RWPE2 (cell line): ENCODE results near the gene UBE2C.

Experiments used
- ATAC-seq: fragments of 200-7000 bp; cut with Tn5 transposase; 3 replicates; pipeline ENCODE4 v1.9.1; 2021; ENCODE audit warnings: low read depth
- DNase-seq: peaks from one replicate; pipeline ENCODE4 v3.0.0-alpha.2; 2020; ENCODE audit warnings: low spot score
- H3K27ac ChIP-seq: fragments of 450-650 bp; 2 replicates; pipeline ENCODE4 v1.5.1; 2017; ENCODE audit warnings: mild to moderate bottlenecking; ENCODE audit not compliant: poor library complexity, severe bottlenecking
- H3K27me3 ChIP-seq: fragments of 250-450 bp; sonication (Bioruptor Pico); 2 replicates; pipeline ENCODE4 v1.5.1; 2021; ENCODE audit warnings: mild to moderate bottlenecking, moderate library complexity; ENCODE audit not compliant: insufficient read depth, poor library complexity, severe bottlenecking
- H3K36me3 ChIP-seq: fragments of 250-450 bp; sonication (Bioruptor Pico); 2 replicates; pipeline ENCODE4 v1.5.1; 2020; ENCODE audit warnings: low read depth, mild to moderate bottlenecking, moderate library complexity
- H3K4me1 ChIP-seq: fragments of 250-450 bp; sonication (Bioruptor Pico); 2 replicates; pipeline ENCODE4 v1.5.1; 2021; ENCODE audit warnings: mild to moderate bottlenecking, moderate library complexity; ENCODE audit not compliant: insufficient read depth, poor library complexity, severe bottlenecking
- H3K4me3 ChIP-seq: fragments of 250-450 bp; sonication (Bioruptor Pico); 2 replicates; pipeline ENCODE4 v1.5.1; 2021; ENCODE audit warnings: mild to moderate bottlenecking, moderate library complexity; ENCODE audit not compliant: severe bottlenecking
- H3K9me3 ChIP-seq: fragments of 250-450 bp; sonication (Bioruptor Pico); 2 replicates; pipeline ENCODE4 v1.5.1; 2021; ENCODE audit warnings: mild to moderate bottlenecking, moderate library complexity; ENCODE audit not compliant: severe bottlenecking
- TF ChIP-seq, protein P1 (sequence below): fragments of 450-650 bp; IDR thresholded peaks from one replicate; pipeline ENCODE4 v1.5.1; 2017; ENCODE audit warnings: mild to moderate bottlenecking, moderate library complexity; ENCODE audit not compliant: poor library complexity, severe bottlenecking

Gene UBE2C

DNA sequence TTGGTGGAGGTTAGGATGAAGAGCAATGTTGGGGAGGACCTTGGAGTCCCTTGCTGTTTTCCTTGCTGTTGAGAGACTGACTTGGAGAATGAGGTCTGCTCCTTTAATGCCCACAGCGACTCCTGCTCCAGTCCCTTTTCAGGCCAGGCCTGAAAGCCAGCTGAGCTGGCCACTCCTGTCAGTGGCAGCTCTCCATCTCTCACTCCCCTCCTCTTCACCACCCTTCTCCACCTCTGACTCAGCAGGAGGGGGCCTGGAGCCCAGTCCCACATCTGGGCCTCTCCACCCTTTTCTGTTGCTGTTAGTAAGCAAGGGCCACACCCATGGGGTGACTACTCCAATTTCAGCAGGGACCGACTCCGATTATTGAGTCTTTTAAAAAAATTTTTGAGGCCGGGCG is 23.4 kb downstream of the UBE2C start:
- Histone ChIP-seq H3K4me3 (no peak overlapping the region), H3K4me1 (peaks cover 15% of the 10 kb centered on the region)

DNA sequence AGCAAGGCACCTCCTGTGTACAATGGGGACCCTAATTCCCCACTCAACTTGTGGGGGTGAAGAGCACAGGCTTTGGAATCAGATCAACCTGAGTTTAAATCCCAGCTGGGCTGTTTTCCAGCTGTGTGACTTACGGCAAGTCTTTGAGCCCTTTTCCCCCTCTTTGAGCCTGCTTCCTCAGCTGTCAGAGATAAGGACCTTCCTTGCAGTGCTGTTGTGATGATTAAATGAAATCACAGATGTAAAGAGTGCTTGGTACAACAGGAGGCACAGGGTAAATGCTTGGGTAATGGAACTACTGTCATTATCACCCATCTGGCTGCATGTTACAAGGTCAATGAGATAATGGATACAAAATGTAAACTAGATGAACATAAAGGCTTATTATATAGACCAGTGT is 24.4 kb downstream of the UBE2C start:
- DNase-seq: no peak
- TF ChIP-seq, protein P1, sequence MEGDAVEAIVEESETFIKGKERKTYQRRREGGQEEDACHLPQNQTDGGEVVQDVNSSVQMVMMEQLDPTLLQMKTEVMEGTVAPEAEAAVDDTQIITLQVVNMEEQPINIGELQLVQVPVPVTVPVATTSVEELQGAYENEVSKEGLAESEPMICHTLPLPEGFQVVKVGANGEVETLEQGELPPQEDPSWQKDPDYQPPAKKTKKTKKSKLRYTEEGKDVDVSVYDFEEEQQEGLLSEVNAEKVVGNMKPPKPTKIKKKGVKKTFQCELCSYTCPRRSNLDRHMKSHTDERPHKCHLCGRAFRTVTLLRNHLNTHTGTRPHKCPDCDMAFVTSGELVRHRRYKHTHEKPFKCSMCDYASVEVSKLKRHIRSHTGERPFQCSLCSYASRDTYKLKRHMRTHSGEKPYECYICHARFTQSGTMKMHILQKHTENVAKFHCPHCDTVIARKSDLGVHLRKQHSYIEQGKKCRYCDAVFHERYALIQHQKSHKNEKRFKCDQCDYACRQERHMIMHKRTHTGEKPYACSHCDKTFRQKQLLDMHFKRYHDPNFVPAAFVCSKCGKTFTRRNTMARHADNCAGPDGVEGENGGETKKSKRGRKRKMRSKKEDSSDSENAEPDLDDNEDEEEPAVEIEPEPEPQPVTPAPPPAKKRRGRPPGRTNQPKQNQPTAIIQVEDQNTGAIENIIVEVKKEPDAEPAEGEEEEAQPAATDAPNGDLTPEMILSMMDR: no peak
- Histone ChIP-seq H3K4me1 (peaks cover 15% of the 10 kb centered on the region), H3K4me3 (no peak overlapping the region), H3K9me3 (no peaks in the 10 kb centered on the region), H3K27me3 (no peaks in the 10 kb centered on the region), H3K27ac (peak overlapping the region; percentile 1), H3K36me3 (peaks cover 14% of the 10 kb centered on the region; the same call in 1 of the 2 replicates)
- ATAC-seq: no peak

More for the DNA sequence above, 23.4 kb downstream of the UBE2C start:
- Histone ChIP-seq H3K9me3 (no peaks in the 10 kb centered on the region), H3K27me3 (no peaks in the 10 kb centered on the region), H3K27ac (peak overlapping the region; percentile 0), H3K36me3 (peaks cover 6% of the 10 kb centered on the region; the same call in 1 of the 2 replicates)
- ATAC-seq (0 out of 3 replicates have a peak, but pooled peaks have one; percentile 4), DNase-seq (no peak)
- TF ChIP-seq, protein P1: no peak

DNA sequence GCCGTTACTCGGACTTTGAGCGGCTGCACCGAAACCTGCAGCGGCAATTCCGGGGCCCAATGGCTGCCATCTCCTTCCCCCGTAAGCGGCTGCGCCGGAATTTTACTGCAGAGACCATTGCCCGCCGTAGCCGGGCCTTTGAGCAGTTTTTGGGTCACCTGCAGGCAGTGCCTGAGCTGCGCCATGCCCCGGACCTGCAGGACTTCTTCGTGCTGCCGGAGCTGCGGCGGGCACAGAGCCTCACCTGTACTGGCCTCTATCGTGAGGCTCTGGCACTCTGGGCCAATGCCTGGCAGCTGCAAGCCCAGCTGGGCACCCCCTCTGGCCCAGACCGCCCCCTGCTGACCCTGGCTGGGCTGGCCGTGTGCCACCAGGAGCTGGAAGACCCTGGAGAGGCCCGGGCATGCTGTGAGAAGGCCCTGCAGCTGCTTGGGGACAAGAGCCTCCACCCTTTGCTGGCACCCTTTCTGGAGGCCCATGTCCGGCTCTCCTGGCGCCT is 28.3 kb downstream of the UBE2C start:
- Histone ChIP-seq H3K27me3 (no peaks in the 10 kb centered on the region), H3K4me3 (no peak overlapping the region), H3K27ac (no peak overlapping the region), H3K36me3 (peaks cover 52% of the 10 kb centered on the region), H3K4me1 (peaks cover 3% of the 10 kb centered on the region), H3K9me3 (no peaks in the 10 kb centered on the region)
- ATAC-seq (no peak; the same call in 2 of the 3 replicates), DNase-seq (no peak)
- TF ChIP-seq, protein P1: no peak

DNA sequence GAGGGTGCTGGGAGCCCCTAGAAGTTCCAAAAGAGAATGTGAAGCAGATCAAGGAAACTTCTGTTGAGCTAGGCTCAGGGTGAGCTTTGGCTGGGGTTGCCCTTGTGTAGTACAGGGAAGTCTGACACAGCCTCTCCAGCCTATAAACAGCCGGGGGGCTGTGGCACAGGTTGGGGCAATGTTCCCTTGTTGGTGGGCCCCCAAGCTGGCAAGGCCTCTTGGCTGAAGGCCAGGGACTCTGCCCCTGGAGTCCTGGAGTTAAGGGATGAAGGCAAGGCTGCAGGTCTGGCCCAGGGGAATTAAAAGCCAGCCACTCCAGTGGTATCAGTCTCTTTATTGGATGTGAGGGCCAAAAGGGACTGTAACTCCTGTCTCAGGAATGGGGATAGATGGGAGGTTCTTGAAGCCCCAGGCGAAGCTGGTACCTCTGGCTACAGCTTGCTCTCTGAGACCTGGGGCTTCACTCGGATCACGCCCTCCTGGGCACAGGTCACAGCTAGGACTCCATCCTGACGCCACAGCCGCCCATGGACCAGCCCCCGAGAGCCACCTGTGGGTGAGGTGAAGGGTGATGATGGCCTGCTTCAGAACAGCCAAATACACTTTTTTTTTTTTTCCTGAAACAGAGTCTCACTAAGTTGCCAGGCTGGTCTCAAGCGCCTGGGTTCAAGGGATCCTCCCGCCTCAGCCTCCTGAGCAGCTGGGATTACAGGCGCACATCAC is 29.1 kb downstream of the UBE2C start:
- Histone ChIP-seq H3K4me1 (no peaks in the 10 kb centered on the region), H3K27me3 (no peaks in the 10 kb centered on the region), H3K9me3 (no peaks in the 10 kb centered on the region), H3K36me3 (peaks cover 61% of the 10 kb centered on the region), H3K4me3 (no peak overlapping the region), H3K27ac (no peak overlapping the region)
- ATAC-seq (peak; percentile 19; the same call in 2 of the 3 replicates), DNase-seq (no peak)
- TF ChIP-seq, protein P1: no peak
